Measurements from ENCODE around the gene CASQ1.

The CASQ1 gene

DNA sequence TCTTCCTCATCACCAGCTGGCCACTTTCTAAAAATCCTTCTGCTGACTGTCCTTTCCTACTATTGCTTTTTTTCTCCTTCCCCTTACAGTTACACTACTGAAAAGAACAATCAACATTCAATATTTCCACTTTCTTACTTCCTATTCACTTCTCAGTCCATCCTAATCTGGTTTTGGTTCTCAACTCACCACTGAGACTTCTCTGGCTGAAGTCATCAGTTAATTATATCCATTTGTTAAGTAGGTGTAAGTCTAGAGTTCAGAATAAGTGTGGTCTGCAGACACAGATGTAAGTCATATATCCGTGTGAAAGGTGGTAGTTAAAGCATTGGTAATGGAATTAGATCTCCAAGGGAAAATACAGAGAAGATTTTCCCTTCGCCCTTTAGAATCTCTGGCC, 36.2 kb downstream of the CASQ1 start:
- DNase-seq (ENCODE audit: low spot score): no peak

DNA sequence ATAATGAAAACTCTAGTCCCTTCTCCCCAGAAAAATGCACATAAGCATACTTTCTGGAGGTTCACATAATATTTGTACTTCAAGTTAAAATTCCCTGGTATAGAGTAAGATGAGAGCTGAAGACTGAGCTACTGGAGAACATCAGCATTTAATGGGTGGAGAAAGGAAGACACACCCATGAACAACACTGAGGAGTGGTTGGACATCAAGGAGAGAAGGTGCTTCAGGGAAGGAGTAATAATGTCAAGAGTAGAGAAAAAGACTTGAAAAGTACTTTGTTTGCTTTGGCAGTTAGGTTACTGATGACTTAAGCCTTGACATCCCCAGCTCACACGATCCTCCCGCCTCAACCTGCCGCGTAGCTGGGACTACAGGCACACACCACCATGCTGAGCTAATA, 36.7 kb downstream of the CASQ1 start:
- DNase-seq (ENCODE audit: low spot score): no peak

DNA sequence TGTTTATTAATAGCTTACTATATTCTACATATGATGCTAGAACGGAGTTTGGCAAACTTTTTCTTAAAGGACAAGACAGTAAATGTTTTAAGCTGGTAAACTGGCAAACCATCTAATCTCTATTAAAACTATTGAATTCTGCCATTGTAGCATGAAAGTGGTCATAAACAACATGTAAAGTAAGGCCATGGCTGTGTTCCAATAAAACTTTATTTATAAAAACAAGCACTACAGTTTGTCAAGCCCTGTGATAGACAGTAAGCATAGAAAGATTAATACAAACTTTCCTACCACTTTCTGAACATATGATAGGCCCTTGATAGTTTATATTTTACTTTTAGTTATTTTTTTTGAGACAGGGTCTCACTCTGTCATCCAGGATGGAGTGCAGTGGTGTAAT, 37.2 kb downstream of the CASQ1 start:
- no peak for DNase-seq (ENCODE audit: low spot score)

DNA sequence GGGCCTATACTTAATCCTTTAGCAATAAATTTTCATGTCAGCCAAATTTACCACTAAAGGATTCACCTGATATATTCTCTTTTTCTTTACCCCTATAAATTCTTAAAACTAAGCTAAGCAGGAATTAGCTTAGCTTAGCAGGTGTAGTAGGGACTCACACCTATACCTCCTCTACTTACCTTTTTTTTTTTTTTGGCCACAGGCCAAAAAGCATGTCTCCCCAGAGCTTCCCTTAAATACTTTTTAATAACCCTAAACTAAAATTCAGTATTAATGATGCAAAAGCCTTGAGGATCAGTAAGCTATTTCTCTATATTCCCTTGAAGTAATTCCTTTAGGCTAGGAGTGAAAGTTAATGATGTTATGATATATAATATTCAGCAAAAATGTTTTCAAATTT, 38.1 kb downstream of the CASQ1 start:
- no peak for DNase-seq (ENCODE audit: low spot score)

DNA sequence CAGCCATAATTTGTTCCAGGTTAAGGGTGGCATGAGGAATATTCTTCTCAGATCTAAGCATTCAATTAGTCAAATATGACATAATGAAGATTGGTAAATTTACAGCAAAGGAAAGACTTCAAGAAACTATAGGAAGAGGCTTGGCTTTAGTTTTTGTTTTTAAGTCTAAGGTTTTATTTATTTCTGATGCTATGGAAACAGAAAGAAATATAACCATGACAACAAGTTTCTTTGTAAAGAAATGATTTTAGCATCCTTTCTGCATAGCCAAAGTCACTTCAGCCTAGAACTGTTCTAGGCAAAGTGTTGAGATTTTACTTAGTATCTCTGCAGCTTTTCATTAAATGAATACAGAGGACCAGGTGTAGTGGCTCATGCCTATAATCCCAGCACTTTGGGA, 42.5 kb downstream of the CASQ1 start:
- DNase-seq (ENCODE audit: low spot score): no peak

DNA sequence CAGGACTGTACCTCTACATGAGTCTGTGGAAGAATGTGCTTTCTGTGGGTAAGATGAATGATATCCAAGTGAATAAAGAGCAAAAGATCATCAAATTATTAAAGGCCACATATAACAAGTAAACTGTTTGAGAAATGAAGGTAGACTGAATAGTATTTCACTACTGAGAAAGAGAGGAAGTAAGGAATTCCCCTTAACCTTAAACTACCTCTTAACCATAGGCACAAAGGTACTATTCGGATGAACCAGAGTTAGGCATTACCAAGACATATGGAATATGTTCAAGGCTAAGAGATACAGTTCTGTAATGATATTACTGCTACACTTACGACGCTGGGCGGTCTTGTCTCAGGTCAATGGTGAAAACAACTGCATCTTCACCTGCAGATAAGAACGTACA, 46.4 kb downstream of the CASQ1 start:
- no peak for DNase-seq (ENCODE audit: low spot score)

DNA sequence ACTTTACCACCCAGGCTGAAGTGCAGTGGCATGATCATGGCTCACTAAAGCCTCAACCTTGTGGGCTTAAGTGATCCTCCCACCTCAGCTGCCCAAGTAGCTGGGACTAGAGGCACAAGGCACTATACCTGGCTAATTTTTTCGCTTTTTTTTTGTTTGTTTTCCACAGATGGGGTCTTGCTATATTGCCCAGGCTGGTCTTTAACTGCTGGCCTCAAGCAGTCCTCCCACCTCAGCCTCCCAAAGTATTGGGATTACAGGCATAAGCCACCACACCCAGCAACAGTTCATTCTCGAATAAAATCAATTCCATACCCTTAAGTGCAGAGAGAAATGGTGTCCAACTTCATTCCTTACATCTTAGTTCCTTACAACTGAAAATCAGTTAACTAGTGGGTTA, 47.2 kb downstream of the CASQ1 start:
- DNase-seq (ENCODE audit: low spot score): no peak

DNA sequence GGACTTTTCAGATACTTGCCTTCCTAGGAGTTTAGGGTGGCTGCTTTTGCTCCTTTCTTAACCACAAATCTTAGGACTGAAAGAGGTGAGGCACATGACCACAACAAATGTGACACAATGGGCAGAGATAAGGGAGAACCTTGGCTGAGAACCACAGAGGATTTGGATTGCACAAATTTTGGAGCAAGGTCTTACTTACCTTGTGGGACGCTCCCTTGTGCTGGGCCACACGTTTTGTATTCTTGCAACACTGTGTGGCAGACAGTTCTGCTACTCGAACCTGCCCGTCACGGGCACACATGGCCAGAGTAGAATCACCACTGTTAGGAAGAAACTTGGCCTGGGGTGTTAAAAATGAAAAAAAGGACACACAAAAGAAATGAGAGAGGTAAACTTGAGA, 48.0 kb downstream of the CASQ1 start:
- DNase-seq (ENCODE audit: low spot score): no peak

DNA sequence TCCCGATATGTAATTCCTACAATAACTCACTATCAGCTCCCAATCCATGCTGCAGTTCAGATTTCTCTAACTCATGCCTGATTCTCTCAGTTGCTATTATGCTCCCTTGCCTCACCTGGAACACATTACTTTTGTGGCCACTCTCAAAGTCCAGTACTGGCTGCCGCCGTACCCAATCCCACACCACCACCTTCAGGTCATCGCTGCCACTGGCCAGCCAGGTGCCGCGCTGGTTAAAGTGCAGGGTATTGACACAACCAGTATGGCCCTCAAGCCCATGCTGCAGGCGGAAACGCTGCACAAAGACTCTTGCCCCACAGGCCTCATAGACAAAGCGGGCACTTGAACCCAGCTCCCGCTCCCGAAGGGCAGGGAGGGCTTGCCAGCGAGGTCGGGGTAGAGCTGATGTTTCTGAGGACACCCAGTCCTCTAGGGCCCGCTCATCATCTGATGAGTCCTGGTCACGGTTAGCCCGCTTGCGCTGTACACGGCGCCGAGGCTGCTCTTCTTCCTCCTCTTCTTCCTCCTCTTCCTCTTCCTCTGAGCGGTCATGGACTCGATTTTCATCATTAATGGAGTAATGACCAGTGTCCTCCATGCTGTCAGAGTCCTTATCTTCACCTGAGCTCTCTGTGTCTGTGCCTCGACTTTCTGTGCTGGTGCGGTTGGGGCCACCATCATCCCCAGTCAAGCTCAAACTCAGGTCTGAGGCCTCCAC, 49.4 kb downstream of the CASQ1 start:
- no peak for DNase-seq (ENCODE audit: low spot score)

DNA sequence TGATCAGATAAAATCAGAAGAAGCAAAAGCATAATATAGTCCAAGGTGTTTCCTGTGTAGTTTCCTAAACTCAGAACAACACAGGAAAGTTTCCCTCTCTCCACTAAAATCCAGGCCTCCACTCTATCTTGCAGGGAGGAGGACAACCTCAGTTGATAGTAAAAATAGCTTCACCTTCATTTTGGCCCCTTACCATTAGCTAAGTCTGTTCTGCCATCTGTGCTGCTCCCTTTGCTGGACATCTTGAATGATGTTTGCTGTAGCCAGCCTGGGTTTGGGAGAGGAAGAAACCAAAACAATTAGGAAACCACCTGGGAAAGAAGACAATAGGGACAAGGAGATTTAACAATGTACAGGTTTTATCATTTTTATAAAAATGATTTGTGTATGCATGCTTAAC, 53.4 kb downstream of the CASQ1 start:
- no peak for DNase-seq (ENCODE audit: low spot score)

DNA sequence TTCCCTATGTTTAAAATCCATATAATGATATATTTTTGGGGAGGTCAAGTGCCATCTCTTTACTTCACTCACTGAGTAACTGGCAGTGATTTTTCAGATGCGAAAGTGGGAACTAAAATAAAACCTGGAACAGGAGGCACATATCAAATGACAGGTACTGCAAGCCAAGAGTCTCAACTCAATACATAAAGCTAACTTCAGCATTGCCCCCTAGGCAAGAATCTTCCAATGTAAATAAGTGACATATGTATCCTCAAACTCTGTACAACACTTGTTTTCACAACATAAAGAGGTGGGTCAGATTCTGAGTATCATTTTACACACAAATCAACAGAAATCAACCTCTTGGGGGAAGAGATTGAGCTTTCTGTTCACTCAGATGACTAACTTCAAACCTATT, 53.8 kb downstream of the CASQ1 start:
- no peak for DNase-seq (ENCODE audit: low spot score)

DNA sequence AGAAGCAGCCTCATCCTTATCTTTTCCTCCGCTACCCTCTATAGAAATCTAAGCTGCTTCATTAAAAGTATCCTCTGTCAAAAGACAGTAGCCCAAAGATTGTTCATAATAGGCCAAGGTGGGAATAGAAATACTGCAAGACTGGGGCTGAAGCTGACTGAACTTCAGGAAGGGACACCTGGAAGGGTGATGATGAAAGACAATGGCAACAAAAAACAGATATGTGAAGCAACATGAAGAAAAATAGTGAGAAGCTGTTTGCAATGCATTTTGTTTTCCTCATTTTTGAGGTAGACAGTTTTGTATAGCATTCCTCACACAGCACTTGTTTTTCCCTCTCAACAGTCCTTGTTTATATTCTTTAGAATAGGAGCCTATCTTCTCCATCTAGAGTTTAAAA, 55.1 kb downstream of the CASQ1 start:
- DNase-seq (ENCODE audit: low spot score): no peak

DNA sequence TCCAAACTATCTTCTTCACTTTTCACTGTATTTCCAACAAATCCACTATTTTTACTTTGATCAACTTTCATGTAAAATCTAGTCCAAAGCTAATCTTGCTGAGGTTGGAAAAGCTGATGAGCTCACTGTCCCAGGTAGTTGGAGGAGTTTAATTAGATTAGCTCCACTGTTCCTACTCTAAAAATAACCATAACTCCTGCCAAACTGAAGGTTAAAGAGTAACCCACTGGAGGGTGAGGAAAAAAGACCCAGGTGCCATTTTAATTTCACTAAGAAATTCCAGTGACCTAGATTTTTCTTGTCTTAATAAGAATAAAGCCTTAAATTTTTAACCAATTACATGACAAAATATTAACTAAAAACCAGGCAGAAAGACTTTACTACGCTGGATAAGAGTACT, 56.7 kb downstream of the CASQ1 start:
- DNase-seq (ENCODE audit: low spot score): no peak

DNA sequence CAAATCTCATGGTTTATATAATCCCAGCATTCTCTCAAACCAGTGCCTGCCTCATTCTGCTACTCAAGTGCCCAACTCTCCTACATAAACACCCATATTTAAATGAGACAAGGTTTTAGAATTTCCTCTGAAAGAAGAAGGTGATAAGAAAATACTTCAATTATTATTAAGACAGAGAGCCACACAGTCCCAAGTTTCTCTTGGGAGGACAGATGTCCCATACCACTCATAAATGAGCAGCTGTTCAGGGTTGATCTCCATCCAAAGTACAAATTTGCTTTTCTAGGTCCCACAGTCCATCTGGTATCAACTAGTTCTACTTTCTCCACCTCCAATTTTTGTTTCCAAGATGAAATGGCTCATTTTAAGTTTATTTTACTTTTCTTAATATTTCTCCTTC, 60.6 kb downstream of the CASQ1 start:
- no peak for DNase-seq (ENCODE audit: low spot score)

Measured in RKO (cell line).